Measurements from ENCODE around the gene AOPEP.

AOPEP gene

GRCh38 chr9:94980947-94981722 lies 254.6 kb downstream of the AOPEP start:
- no peak for TF ChIP-seq CTCF (IDR thresholded peaks at IDR 0.05; ENCODE audit: borderline replicate concordance, insufficient read depth, low read depth, low read length)
- H3K4me3 ChIP-seq (ENCODE audit: low read depth, low read length), result no peak overlapping the region

DNA sequence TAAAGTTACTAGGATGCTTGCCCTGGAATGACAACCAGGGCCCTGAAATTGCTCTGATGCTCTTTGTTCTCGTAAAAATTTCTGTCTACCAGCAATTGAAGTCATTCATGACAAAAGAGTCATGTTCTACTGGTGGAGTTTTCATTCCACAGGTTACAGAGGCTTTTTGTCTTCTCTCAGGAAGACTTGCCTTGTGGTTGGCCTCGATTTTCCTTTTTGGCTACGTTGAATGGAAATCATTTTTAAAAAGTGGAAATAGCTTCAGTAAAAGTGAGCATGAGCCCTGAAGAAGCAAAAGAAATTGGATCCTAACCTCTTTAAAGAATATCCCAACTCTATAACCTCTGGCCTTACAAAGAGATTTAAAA lies 255.2 kb downstream of the AOPEP start:
- H3K4me3 ChIP-seq (ENCODE audit: low read depth, low read length), result no peak overlapping the region
- TF ChIP-seq CTCF (IDR thresholded peaks at IDR 0.05; ENCODE audit: borderline replicate concordance, insufficient read depth, low read depth, low read length), result no peak

GRCh38 chr9:94982211-94982610 lies 255.7 kb downstream of the AOPEP start:
- TF ChIP-seq CTCF (IDR thresholded peaks at IDR 0.05; ENCODE audit: borderline replicate concordance, insufficient read depth, low read depth, low read length), result no peak
- no peak overlapping the region for H3K4me3 ChIP-seq (ENCODE audit: low read depth, low read length)

GRCh38 chr9:94983552-94983951 lies 257.1 kb downstream of the AOPEP start:
- TF ChIP-seq CTCF (IDR thresholded peaks at IDR 0.05; ENCODE audit: borderline replicate concordance, insufficient read depth, low read depth, low read length), result no peak
- H3K4me3 ChIP-seq (ENCODE audit: low read depth, low read length), result no peak overlapping the region

DNA sequence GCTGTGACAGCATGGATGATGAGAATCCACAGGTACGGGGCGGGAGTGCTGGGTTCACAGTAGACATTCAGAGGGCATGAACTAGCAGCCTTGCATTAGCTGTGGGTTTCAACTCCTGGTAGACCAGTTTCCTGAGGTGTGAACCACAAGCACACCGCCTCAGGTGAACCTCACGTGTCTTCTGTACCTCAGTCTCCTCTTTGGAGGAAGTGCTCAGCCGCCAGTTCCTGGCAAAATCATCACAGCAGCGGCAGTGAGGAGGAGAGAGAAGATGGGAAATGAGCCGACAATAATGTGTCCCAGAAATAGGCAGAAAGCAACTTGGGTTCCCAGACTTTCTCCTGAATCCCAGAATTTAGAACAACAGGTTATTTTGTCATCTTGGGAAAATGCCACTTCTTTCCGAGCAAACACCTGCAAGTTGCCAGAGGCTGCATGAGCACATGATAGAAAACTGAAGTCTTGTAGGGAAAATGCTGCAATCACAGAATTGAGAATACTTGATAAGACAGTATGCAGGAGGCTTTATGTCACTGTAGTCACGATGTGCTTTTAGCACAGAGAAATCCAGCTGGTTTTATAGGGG lies 258.5 kb downstream of the AOPEP start:
- no peak overlapping the region for H3K4me3 ChIP-seq (ENCODE audit: low read depth, low read length)
- TF ChIP-seq CTCF (IDR thresholded peaks at IDR 0.05; ENCODE audit: borderline replicate concordance, insufficient read depth, low read depth, low read length), result no peak

- no peak overlapping the region for H3K4me3 ChIP-seq (ENCODE audit: low read depth, low read length)
- no peak for TF ChIP-seq CTCF (IDR thresholded peaks at IDR 0.05; ENCODE audit: borderline replicate concordance, insufficient read depth, low read depth, low read length)
These were observed 259.1 kb downstream of the AOPEP start for GRCh38 chr9:94985649-94986048.

GRCh38 chr9:94987731-94988130 lies 261.2 kb downstream of the AOPEP start:
- no peak overlapping the region for H3K4me3 ChIP-seq (ENCODE audit: low read depth, low read length)
- no peak for TF ChIP-seq CTCF (IDR thresholded peaks at IDR 0.05; ENCODE audit: borderline replicate concordance, insufficient read depth, low read depth, low read length)

Data from GM12875 (cell line).